ENCODE results near the gene KLF13.

Gene KLF13

GRCh38 chr15:31366169-31366734 lies 39.6 kb downstream of the KLF13 start:
- H4K20me1 ChIP-seq (ENCODE audit: insufficient read depth, low read length): no peaks in the 10 kb centered on the region
- peak overlapping the region; percentile 58; the same call in 1 of the 2 replicates for H3K9ac ChIP-seq (ENCODE audit: low read length)
- H2AFZ ChIP-seq (ENCODE audit: low read length): no peak overlapping the region
- peaks cover 80% of the 10 kb centered on the region for H3K4me1 ChIP-seq (ENCODE audit: insufficient read depth, low read length, severe bottlenecking)
- no peaks in the 10 kb centered on the region for H3K9me3 ChIP-seq (ENCODE audit: low read length)
- H3K27me3 ChIP-seq (ENCODE audit: insufficient read depth, low read length): no peaks in the 10 kb centered on the region
- H3K36me3 ChIP-seq (ENCODE audit: insufficient read depth, low read length): peaks cover 17% of the 10 kb centered on the region
- peak overlapping the region; percentile 54 for H3K4me3 ChIP-seq (ENCODE audit: low read depth, low read length, poor library complexity, severe bottlenecking)
- H3K27ac ChIP-seq (ENCODE audit: low read depth, low read length, poor library complexity, severe bottlenecking): peak overlapping the region; percentile 98
- H3K79me2 ChIP-seq (ENCODE audit: insufficient read depth, low read length): peaks cover 76% of the 10 kb centered on the region
- peak overlapping the region; percentile 77 for H3K4me2 ChIP-seq (ENCODE audit: low read length)
- H3F3A ChIP-seq (ENCODE audit: insufficient read depth, low read length): 0 out of 2 replicates have a peak, but pooled peaks cover 4% of the 10 kb centered on the region
- no peak for TF ChIP-seq EZH2 (IDR thresholded peaks at IDR 0.05; ENCODE audit: borderline replicate concordance, low read length)
- TF ChIP-seq, protein P1, sequence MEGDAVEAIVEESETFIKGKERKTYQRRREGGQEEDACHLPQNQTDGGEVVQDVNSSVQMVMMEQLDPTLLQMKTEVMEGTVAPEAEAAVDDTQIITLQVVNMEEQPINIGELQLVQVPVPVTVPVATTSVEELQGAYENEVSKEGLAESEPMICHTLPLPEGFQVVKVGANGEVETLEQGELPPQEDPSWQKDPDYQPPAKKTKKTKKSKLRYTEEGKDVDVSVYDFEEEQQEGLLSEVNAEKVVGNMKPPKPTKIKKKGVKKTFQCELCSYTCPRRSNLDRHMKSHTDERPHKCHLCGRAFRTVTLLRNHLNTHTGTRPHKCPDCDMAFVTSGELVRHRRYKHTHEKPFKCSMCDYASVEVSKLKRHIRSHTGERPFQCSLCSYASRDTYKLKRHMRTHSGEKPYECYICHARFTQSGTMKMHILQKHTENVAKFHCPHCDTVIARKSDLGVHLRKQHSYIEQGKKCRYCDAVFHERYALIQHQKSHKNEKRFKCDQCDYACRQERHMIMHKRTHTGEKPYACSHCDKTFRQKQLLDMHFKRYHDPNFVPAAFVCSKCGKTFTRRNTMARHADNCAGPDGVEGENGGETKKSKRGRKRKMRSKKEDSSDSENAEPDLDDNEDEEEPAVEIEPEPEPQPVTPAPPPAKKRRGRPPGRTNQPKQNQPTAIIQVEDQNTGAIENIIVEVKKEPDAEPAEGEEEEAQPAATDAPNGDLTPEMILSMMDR (IDR thresholded peaks at IDR 0.05; ENCODE audit: low read length): no peak; the same call in 1 of the 2 replicates
- no peaks in the 10 kb centered on the region for H3K9me2 ChIP-seq (ENCODE audit: low read depth, low read length)

DNA sequence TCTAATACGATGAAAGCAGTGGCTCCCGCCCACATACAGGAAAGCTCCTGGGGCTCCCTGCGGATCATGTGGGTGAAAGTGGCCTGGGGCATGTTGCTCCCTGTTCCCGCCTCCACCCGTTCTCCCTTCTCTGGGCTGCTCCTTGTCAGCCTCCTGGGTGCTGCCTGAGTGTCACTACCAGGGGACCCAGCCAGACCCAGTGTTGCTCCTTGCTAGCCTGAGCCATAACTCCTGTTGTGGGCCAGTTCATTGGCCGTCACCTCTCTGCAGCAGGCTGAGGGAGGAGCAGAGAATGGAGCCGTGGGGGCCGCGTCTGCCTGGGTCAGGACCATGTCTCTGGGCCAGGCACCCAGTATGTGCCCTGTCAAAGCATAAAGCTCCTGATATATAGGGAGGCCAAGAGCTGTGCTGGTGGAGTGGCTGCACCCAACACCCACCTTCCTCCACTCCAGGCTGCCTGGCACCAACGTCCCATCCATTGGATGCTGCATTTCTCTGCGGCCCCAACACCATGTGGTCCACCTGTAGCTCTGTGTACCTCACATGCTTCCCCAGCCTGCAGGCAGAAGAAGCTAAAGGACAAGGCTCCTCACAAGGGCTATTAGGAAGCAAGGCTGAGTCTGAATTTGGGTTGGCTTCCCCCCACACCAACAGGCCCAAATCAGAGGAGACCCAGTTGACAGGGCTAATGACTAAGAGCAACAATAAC lies 40.5 kb downstream of the KLF13 start:
- Histone ChIP-seq H3K9me3 (ENCODE audit: low read length) (no peaks in the 10 kb centered on the region), H4K20me1 (ENCODE audit: insufficient read depth, low read length) (no peaks in the 10 kb centered on the region), H3K27me3 (ENCODE audit: insufficient read depth, low read length) (no peaks in the 10 kb centered on the region), H3K9me2 (ENCODE audit: low read depth, low read length) (no peaks in the 10 kb centered on the region), H3K36me3 (ENCODE audit: insufficient read depth, low read length) (peaks cover 23% of the 10 kb centered on the region), H2AFZ (ENCODE audit: low read length) (no peak overlapping the region), H3K4me1 (ENCODE audit: insufficient read depth, low read length, severe bottlenecking) (peaks cover 70% of the 10 kb centered on the region), H3K4me3 (ENCODE audit: low read depth, low read length, poor library complexity, severe bottlenecking) (peak overlapping the region; percentile 54), H3K4me2 (ENCODE audit: low read length) (peak overlapping the region; percentile 77; the same call in 1 of the 2 replicates), H3F3A (ENCODE audit: insufficient read depth, low read length) (no peaks in the 10 kb centered on the region), H3K79me2 (ENCODE audit: insufficient read depth, low read length) (peaks cover 73% of the 10 kb centered on the region), H3K9ac (ENCODE audit: low read length) (peak overlapping the region; percentile 58; the same call in 1 of the 2 replicates), H3K27ac (ENCODE audit: low read depth, low read length, poor library complexity, severe bottlenecking) (peak overlapping the region; percentile 98)
- no peak for TF ChIP-seq EZH2 (IDR thresholded peaks at IDR 0.05; ENCODE audit: borderline replicate concordance, low read length)
- TF ChIP-seq, protein P1 (IDR thresholded peaks at IDR 0.05; ENCODE audit: low read length): no peak

GRCh38 chr15:31367730-31368344 lies 41.2 kb downstream of the KLF13 start:
- Histone ChIP-seq H3K4me3 (ENCODE audit: low read depth, low read length, poor library complexity, severe bottlenecking) (peak overlapping the region; percentile 18), H3K9ac (ENCODE audit: low read length) (peak overlapping the region; percentile 22; the same call in 1 of the 2 replicates), H3K4me1 (ENCODE audit: insufficient read depth, low read length, severe bottlenecking) (peaks cover 64% of the 10 kb centered on the region), H3K9me2 (ENCODE audit: low read depth, low read length) (no peaks in the 10 kb centered on the region), H3K27me3 (ENCODE audit: insufficient read depth, low read length) (no peaks in the 10 kb centered on the region), H3K4me2 (ENCODE audit: low read length) (peak overlapping the region; percentile 77; the same call in 1 of the 2 replicates), H4K20me1 (ENCODE audit: insufficient read depth, low read length) (no peaks in the 10 kb centered on the region), H3K27ac (ENCODE audit: low read depth, low read length, poor library complexity, severe bottlenecking) (peak overlapping the region; percentile 98), H3F3A (ENCODE audit: insufficient read depth, low read length) (no peaks in the 10 kb centered on the region), H3K79me2 (ENCODE audit: insufficient read depth, low read length) (peaks cover 67% of the 10 kb centered on the region), H2AFZ (ENCODE audit: low read length) (no peak overlapping the region), H3K9me3 (ENCODE audit: low read length) (no peaks in the 10 kb centered on the region), H3K36me3 (ENCODE audit: insufficient read depth, low read length) (peaks cover 30% of the 10 kb centered on the region)
- TF ChIP-seq EZH2 (IDR thresholded peaks at IDR 0.05; ENCODE audit: borderline replicate concordance, low read length): no peak
- TF ChIP-seq, protein P1 (IDR thresholded peaks at IDR 0.05; ENCODE audit: low read length): no peak

Data from OCI-LY1 (cell line).